ENCODE results near the gene YAF2.

- TF ChIP-seq CTCF (conservative IDR thresholded peaks at IDR 0.05) (no peak), ZFX (IDR thresholded peaks at IDR 0.05) (no peak)
These were observed 29.6 kb upstream of the YAF2 start for GRCh38 chr12:42267413-42268190.
